HEK293T (cell line): Measurements from ENCODE around the gene WDR19.

Experiments
- ARNT ChIP-seq: fragments of 450-650 bp; IDR thresholded peaks from 2 replicates; pipeline ENCODE4 v1.6.1; 2017; ENCODE audit warnings: mild to moderate bottlenecking
- BHLHE40 ChIP-seq: fragments of 450-650 bp; IDR thresholded peaks from 2 replicates; pipeline ENCODE4 v1.6.1; 2016; ENCODE audit warnings: mild to moderate bottlenecking, moderate library complexity, borderline replicate concordance
- ELF4 ChIP-seq: fragments of 450-650 bp; IDR thresholded peaks from 2 replicates; pipeline ENCODE4 v1.6.1; 2017; ENCODE audit warnings: antibody characterized with exemption
- FOXA1 ChIP-seq: fragments of 450-650 bp; IDR thresholded peaks from 2 replicates; pipeline ENCODE4 v1.6.1; 2016; ENCODE audit warnings: mild to moderate bottlenecking
- FOXK2 ChIP-seq: fragments of 450-650 bp; IDR thresholded peaks from 2 replicates; pipeline ENCODE4 v1.6.1; 2016; ENCODE audit warnings: mild to moderate bottlenecking
- FOXM1 ChIP-seq: fragments of 450-650 bp; IDR thresholded peaks from 2 replicates; pipeline ENCODE4 v1.6.1; 2017; ENCODE audit warnings: mild to moderate bottlenecking, borderline replicate concordance
- HDGF ChIP-seq: fragments of 450-650 bp; IDR thresholded peaks from 2 replicates; pipeline ENCODE4 v1.6.1; 2017; ENCODE audit warnings: antibody characterized with exemption, borderline replicate concordance
- L3MBTL2 ChIP-seq: fragments of 450-650 bp; conservative IDR thresholded peaks from 2 replicates; pipeline ENCODE4 v1.6.1; 2016; ENCODE audit warnings: mild to moderate bottlenecking
- NFRKB ChIP-seq: fragments of 450-650 bp; IDR thresholded peaks from 2 replicates; pipeline ENCODE4 v1.6.1; 2016; ENCODE audit warnings: mild to moderate bottlenecking, moderate library complexity
- SP1 ChIP-seq: fragments of 450-650 bp; IDR thresholded peaks from 2 replicates; pipeline ENCODE4 v1.6.1; 2017
- SUZ12 ChIP-seq: fragments of 450-650 bp; IDR thresholded peaks from 2 replicates; pipeline ENCODE4 v1.6.1; 2016; ENCODE audit warnings: mild to moderate bottlenecking
- TARDBP ChIP-seq: fragments of 450-650 bp; IDR thresholded peaks from 2 replicates; pipeline ENCODE4 v1.6.1; 2016
- ZNF384 ChIP-seq: fragments of 450-650 bp; IDR thresholded peaks from 2 replicates; pipeline ENCODE4 v1.6.1; 2016
- TF ChIP-seq, protein P1 (sequence below): fragments of 450-650 bp; IDR thresholded peaks from 2 replicates; pipeline ENCODE4 v1.6.1; 2016

DNA sequence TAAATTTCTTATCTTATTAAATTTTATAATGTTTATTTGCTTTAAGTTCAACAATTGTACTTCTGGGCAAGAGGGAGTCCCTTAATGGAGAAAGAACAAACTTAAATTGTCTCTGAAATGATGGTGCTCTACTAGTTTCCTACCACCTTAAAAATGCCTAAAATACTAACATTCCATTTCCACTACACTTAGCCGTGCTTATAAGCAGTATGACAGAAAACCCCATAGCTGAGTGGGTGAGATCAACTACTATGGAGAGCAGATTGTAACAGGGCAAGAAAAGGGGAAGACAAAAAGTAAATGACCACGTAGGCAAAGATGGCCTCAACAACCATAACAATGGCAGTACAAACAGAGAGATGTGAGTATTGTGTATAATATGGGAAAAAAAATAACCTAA is 148.9 kb downstream of the WDR19 start:
- TF ChIP-seq BHLHE40 = no peak
- TF ChIP-seq ARNT = no peak
- no peak for TF ChIP-seq TARDBP
- no peak for TF ChIP-seq FOXA1
- no peak for TF ChIP-seq SUZ12
- TF ChIP-seq NFRKB = no peak
- TF ChIP-seq SP1 = no peak
- no peak for TF ChIP-seq FOXM1
- TF ChIP-seq FOXK2 = no peak
- no peak for TF ChIP-seq ZNF384
- TF ChIP-seq HDGF = no peak
- TF ChIP-seq, protein P1, sequence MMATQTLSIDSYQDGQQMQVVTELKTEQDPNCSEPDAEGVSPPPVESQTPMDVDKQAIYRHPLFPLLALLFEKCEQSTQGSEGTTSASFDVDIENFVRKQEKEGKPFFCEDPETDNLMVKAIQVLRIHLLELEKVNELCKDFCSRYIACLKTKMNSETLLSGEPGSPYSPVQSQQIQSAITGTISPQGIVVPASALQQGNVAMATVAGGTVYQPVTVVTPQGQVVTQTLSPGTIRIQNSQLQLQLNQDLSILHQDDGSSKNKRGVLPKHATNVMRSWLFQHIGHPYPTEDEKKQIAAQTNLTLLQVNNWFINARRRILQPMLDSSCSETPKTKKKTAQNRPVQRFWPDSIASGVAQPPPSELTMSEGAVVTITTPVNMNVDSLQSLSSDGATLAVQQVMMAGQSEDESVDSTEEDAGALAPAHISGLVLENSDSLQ = no peak
- TF ChIP-seq ELF4 = no peak
- TF ChIP-seq L3MBTL2 = no peak
